Astrocyte (in vitro differentiated cells and primary cell): ENCODE data around the gene PLEKHG3. TPM values are rescaled to one million over a fixed set of nuclear protein-coding genes. Genes with fewer than 3 reads are reported as not detected.

Experiments
- DNase-seq: peaks from one replicate; pipeline ENCODE4 v3.0.0-alpha.2; 2010; ENCODE audit warnings: low read depth
- FAIRE-seq: peaks from 2 replicates; lab custom pipeline; 2011; peaks lifted over from hg19 to GRCh38; lab: Jason Lieb, UNC
- H2AFZ ChIP-seq: 2 replicates; pipeline ENCODE4 v1.6.0; 2012; ENCODE audit warnings: low read depth, low read length, inconsistent platforms
- H3K27ac ChIP-seq: 2 replicates; pipeline ENCODE4 v1.5.1; 2011; ENCODE audit warnings: low read depth, low read length, inconsistent platforms
- H3K27me3 ChIP-seq: 2 replicates; pipeline ENCODE4 v1.6.0; 2011; ENCODE audit warnings: low read length, inconsistent platforms; ENCODE audit not compliant: insufficient read depth
- H3K36me3 ChIP-seq: 2 replicates; pipeline ENCODE4 v1.5.1; 2011; ENCODE audit warnings: low read length, inconsistent platforms; ENCODE audit not compliant: insufficient read depth
- H3K4me1 ChIP-seq: 2 replicates; pipeline ENCODE4 v1.5.1; 2011; ENCODE audit warnings: low read length, inconsistent platforms; ENCODE audit not compliant: insufficient read depth
- H3K4me2 ChIP-seq: 2 replicates; pipeline ENCODE4 v1.6.0; 2012; ENCODE audit warnings: low read length, inconsistent platforms
- H3K4me3 ChIP-seq: 2 replicates; pipeline ENCODE4 v1.5.1; 2011; ENCODE audit warnings: low read depth, mild to moderate bottlenecking, low read length, inconsistent platforms; ENCODE audit not compliant: insufficient read depth
- H3K79me2 ChIP-seq: 2 replicates; pipeline ENCODE4 v1.6.0; 2012; ENCODE audit warnings: mild to moderate bottlenecking, low read length, inconsistent platforms; ENCODE audit not compliant: insufficient read depth
- H3K9ac ChIP-seq: 2 replicates; pipeline ENCODE4 v1.6.0; 2012; ENCODE audit warnings: mild to moderate bottlenecking, low read length, inconsistent platforms
- H3K9me3 ChIP-seq: 2 replicates; pipeline ENCODE4 v1.5.1; 2012; ENCODE audit warnings: low read depth, mild to moderate bottlenecking, low read length, inconsistent platforms; ENCODE audit not compliant: insufficient read depth
- H4K20me1 ChIP-seq: 2 replicates; pipeline ENCODE4 v1.6.0; 2012; ENCODE audit warnings: low read length, inconsistent platforms; ENCODE audit not compliant: insufficient read depth
- H3K27ac Mint-ChIP-seq: one replicate; pipeline ENCODE4 v1.8.0; 2021; ENCODE audit warnings: mild to moderate bottlenecking, mixed read lengths; ENCODE audit not compliant: unreplicated experiment
- H3K27me3 Mint-ChIP-seq: one replicate; pipeline ENCODE4 v1.8.0; 2021; ENCODE audit warnings: low read depth, mixed read lengths; ENCODE audit not compliant: unreplicated experiment
- H3K36me3 Mint-ChIP-seq: one replicate; pipeline ENCODE4 v1.8.0; 2021; ENCODE audit warnings: low read depth, mixed read lengths; ENCODE audit not compliant: unreplicated experiment
- H3K4me1 Mint-ChIP-seq: one replicate; pipeline ENCODE4 v1.8.0; 2021; ENCODE audit warnings: low read depth, mixed read lengths; ENCODE audit not compliant: unreplicated experiment
- H3K4me3 Mint-ChIP-seq: one replicate; pipeline ENCODE4 v1.8.0; 2021; ENCODE audit warnings: mild to moderate bottlenecking, moderate library complexity, mixed read lengths; ENCODE audit not compliant: unreplicated experiment
- H3K9me3 Mint-ChIP-seq: one replicate; pipeline ENCODE4 v1.8.0; 2021; ENCODE audit warnings: mild to moderate bottlenecking, mixed read lengths; ENCODE audit not compliant: unreplicated experiment
- CTCF ChIP-seq: IDR thresholded peaks from 2 replicates; pipeline ENCODE4 v1.5.1; 2011; ENCODE audit warnings: low read depth, mild to moderate bottlenecking, inconsistent platforms, low read length, moderate library complexity; ENCODE audit not compliant: insufficient read depth
- EZH2 ChIP-seq: IDR thresholded peaks from 2 replicates; pipeline ENCODE4 v1.6.1; 2012; ENCODE audit warnings: mild to moderate bottlenecking, low read length, inconsistent platforms; ENCODE audit not compliant: insufficient read depth
- total RNA-seq: library from RNA; stranded (reverse); gene quantifications from 2 replicates; pipeline ENCODE4 v1.2.1, GENCODE V29; 2021

Gene PLEKHG3
- total RNA-seq, 1 donor from 2014 or later, result 98.6 TPM

DNA sequence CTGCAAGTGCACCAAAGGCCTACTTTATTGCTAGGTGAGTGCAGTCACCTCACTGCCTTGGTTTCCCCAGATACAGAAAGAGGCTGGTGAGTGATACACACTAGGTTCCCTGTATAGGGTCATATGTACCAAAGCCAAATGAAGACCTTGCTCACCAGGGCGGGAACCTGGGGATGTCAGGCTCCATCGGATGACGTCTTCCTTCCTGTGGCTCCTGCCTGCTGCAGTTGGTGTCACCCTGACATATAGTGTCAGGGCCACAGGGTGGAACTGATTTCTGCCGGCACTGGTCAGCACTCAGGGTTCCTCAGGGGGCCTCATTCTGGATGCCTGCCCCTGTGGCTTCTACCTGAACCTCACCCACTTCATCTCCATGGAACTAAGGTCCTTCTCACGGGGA is 43.1 kb downstream of the PLEKHG3 start:
- no peak for DNase-seq
- Histone ChIP-seq H3K4me3 (no peak overlapping the region), H3K4me2 (no peak overlapping the region), H3K9ac (no peak overlapping the region), H3K27me3 (no peaks in the 10 kb centered on the region), H3K27ac (no peak overlapping the region), H3K36me3 (peaks cover 4% of the 10 kb centered on the region), H3K9me3 (no peaks in the 10 kb centered on the region), H4K20me1 (no peaks in the 10 kb centered on the region), H2AFZ (no peak overlapping the region), H3K4me1 (peaks cover 12% of the 10 kb centered on the region), H3K79me2 (no peaks in the 10 kb centered on the region)
- Mint-ChIP-seq H3K27me3 (no peaks in the 10 kb centered on the region), H3K27ac (no peak overlapping the region), H3K36me3 (peaks cover 43% of the 10 kb centered on the region), H3K4me1 (peaks cover 12% of the 10 kb centered on the region), H3K4me3 (no peak overlapping the region), H3K9me3 (no peaks in the 10 kb centered on the region)
- no peak for FAIRE-seq
- TF ChIP-seq EZH2 (no peak), CTCF (no peak)

- H3K27me3 ChIP-seq, result no peaks in the 10 kb centered on the region
- H3K79me2 ChIP-seq, result no peaks in the 10 kb centered on the region
- peaks cover 12% of the 10 kb centered on the region for H3K4me1 Mint-ChIP-seq
- no peak overlapping the region for H3K4me2 ChIP-seq
- H3K4me1 ChIP-seq, result peaks cover 12% of the 10 kb centered on the region
- TF ChIP-seq CTCF, result no peak
- TF ChIP-seq EZH2, result no peak
- H3K9ac ChIP-seq, result no peak overlapping the region
- no peaks in the 10 kb centered on the region for H3K9me3 ChIP-seq
- FAIRE-seq, result no peak
- no peak overlapping the region for H3K27ac Mint-ChIP-seq
- H2AFZ ChIP-seq, result no peak overlapping the region
- no peaks in the 10 kb centered on the region for H3K9me3 Mint-ChIP-seq
- H3K4me3 ChIP-seq, result no peak overlapping the region
- H3K36me3 ChIP-seq, result no peaks in the 10 kb centered on the region
- peaks cover 37% of the 10 kb centered on the region for H3K36me3 Mint-ChIP-seq
- DNase-seq, result no peak
- no peak overlapping the region for H3K27ac ChIP-seq
- no peaks in the 10 kb centered on the region for H3K27me3 Mint-ChIP-seq
- no peak overlapping the region for H3K4me3 Mint-ChIP-seq
- H4K20me1 ChIP-seq, result no peaks in the 10 kb centered on the region
These were observed 44.3 kb downstream of the PLEKHG3 start for GRCh38 chr14:64748521-64748920.

GRCh38 chr14:64748995-64749714 is 44.9 kb downstream of the PLEKHG3 start:
- H3K27ac Mint-ChIP-seq, result no peak overlapping the region

More at GRCh38 chr14:64748995-64749714, 44.9 kb downstream of the PLEKHG3 start:
- Histone ChIP-seq H3K4me1 (peaks cover 12% of the 10 kb centered on the region), H3K79me2 (no peaks in the 10 kb centered on the region), H3K9ac (no peak overlapping the region), H2AFZ (no peak overlapping the region), H3K4me3 (no peak overlapping the region), H3K27me3 (no peaks in the 10 kb centered on the region), H3K27ac (no peak overlapping the region), H4K20me1 (no peaks in the 10 kb centered on the region), H3K9me3 (no peaks in the 10 kb centered on the region), H3K4me2 (no peak overlapping the region), H3K36me3 (no peaks in the 10 kb centered on the region)
- Mint-ChIP-seq H3K36me3 (peaks cover 32% of the 10 kb centered on the region), H3K4me1 (peaks cover 12% of the 10 kb centered on the region), H3K4me3 (no peak overlapping the region), H3K9me3 (no peaks in the 10 kb centered on the region), H3K27me3 (no peaks in the 10 kb centered on the region)
- no peak for DNase-seq
- FAIRE-seq, result no peak
- TF ChIP-seq EZH2 (no peak), CTCF (no peak)
